ENCODE measurements around the gene GABRG3. TPM values are rescaled to one million over a fixed set of nuclear protein-coding genes. Genes with fewer than 3 reads are reported as not detected.

GABRG3 gene
- total and polyA plus RNA-seq, 2 experiments from 2014 or later, result 0.10 to 1.4 TPM

DNA sequence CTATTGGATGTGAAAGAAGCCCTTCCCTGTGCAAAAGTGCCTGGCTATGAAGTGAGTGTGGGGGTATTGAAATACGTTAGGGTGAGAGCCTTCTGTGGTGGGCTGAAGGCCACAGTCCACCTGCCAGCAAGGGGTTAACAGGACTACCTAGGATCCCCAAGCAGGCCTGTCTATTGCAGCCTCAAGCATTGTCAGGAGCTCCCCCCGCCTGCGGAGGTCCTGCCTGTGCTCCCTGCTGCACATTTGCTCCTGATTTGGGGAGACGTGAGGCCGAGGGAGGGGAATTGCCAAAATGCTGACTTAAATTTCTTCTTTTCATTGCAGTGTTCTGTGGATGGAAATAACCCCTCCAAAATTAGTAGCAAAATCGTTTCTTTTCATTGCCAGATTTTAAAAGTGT is 56.2 kb downstream of the GABRG3 start:
- DNase-seq (ENCODE audit: low spot score), result peak; percentile 24
- Mint-ChIP-seq H3K27me3 (ENCODE audit: insufficient read depth, low read depth, poor library complexity) (peaks cover 3% of the 10 kb centered on the region), H3K4me1 (peaks cover 22% of the 10 kb centered on the region), H3K27ac (no peak overlapping the region), H3K36me3 (ENCODE audit: low read depth) (no peaks in the 10 kb centered on the region), H3K4me3 (no peak overlapping the region), H3K9me3 (no peaks in the 10 kb centered on the region)
- H3K36me3 ChIP-seq (ENCODE audit: insufficient read depth), result no peaks in the 10 kb centered on the region
- H3K9me2 ChIP-seq (ENCODE audit: insufficient read depth), result no peaks in the 10 kb centered on the region
- no peaks in the 10 kb centered on the region for H4K20me1 ChIP-seq (replicated peaks; ENCODE audit: insufficient read depth)
- H3K27ac ChIP-seq (ENCODE audit: low read depth), result no peak overlapping the region
- H3F3A ChIP-seq (replicated peaks; ENCODE audit: low read depth), result no peaks in the 10 kb centered on the region
- TF ChIP-seq STAT1 (IDR thresholded peaks at IDR 0.05; ENCODE audit: unreplicated experiment) (no peak), ZNF462 (CRISPR knock-in tag; IDR thresholded peaks at IDR 0.05) (no peak), JUNB (IDR thresholded peaks at IDR 0.05; ENCODE audit: unreplicated experiment) (no peak), POLR2AphosphoS5 (IDR thresholded peaks at IDR 0.05; ENCODE audit: low read depth) (no peak), ZNF331 (CRISPR knock-in tag; IDR thresholded peaks at IDR 0.05; ENCODE audit: low read depth) (no peak), EZH2 (IDR thresholded peaks at IDR 0.05; ENCODE audit: low read depth, unreplicated experiment) (no peak), NANOG (IDR thresholded peaks at IDR 0.05; ENCODE audit: borderline replicate concordance) (no peak), EZH2phosphoT487 (IDR thresholded peaks at IDR 0.05; ENCODE audit: unreplicated experiment) (no peak), REST (IDR thresholded peaks at IDR 0.05; ENCODE audit: unreplicated experiment) (no peak), ZNF114 (CRISPR knock-in tag; IDR thresholded peaks at IDR 0.05) (no peak), CREB1 (CRISPR knock-in tag; IDR thresholded peaks at IDR 0.05; ENCODE audit: low read depth) (no peak)
- TF ChIP-seq, protein P1, sequence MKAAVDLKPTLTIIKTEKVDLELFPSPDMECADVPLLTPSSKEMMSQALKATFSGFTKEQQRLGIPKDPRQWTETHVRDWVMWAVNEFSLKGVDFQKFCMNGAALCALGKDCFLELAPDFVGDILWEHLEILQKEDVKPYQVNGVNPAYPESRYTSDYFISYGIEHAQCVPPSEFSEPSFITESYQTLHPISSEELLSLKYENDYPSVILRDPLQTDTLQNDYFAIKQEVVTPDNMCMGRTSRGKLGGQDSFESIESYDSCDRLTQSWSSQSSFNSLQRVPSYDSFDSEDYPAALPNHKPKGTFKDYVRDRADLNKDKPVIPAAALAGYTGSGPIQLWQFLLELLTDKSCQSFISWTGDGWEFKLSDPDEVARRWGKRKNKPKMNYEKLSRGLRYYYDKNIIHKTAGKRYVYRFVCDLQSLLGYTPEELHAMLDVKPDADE (IDR thresholded peaks at IDR 0.05), result no peak
- TF ChIP-seq, protein P2, sequence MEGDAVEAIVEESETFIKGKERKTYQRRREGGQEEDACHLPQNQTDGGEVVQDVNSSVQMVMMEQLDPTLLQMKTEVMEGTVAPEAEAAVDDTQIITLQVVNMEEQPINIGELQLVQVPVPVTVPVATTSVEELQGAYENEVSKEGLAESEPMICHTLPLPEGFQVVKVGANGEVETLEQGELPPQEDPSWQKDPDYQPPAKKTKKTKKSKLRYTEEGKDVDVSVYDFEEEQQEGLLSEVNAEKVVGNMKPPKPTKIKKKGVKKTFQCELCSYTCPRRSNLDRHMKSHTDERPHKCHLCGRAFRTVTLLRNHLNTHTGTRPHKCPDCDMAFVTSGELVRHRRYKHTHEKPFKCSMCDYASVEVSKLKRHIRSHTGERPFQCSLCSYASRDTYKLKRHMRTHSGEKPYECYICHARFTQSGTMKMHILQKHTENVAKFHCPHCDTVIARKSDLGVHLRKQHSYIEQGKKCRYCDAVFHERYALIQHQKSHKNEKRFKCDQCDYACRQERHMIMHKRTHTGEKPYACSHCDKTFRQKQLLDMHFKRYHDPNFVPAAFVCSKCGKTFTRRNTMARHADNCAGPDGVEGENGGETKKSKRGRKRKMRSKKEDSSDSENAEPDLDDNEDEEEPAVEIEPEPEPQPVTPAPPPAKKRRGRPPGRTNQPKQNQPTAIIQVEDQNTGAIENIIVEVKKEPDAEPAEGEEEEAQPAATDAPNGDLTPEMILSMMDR (conservative IDR thresholded peaks at IDR 0.05; ENCODE audit: low read depth in 2 of 2), result no peak
- H3K4me2 ChIP-seq, result no peak overlapping the region
- H3K79me2 ChIP-seq (replicated peaks; ENCODE audit: insufficient read depth), result no peaks in the 10 kb centered on the region
- no peak overlapping the region for H2AFZ ChIP-seq
- H3K4me3 ChIP-seq, result no peak overlapping the region
- H3K4me1 ChIP-seq (ENCODE audit: insufficient read depth), result no peaks in the 10 kb centered on the region
- ATAC-seq, result peak; percentile 82
- H3K27me3 ChIP-seq (ENCODE audit: insufficient read depth), result no peaks in the 10 kb centered on the region

Data from GM23338 (cell line).